Right atrium auricular region (tissue), 2 donors: Measurements from ENCODE around the gene KIF16B. TPM values are rescaled to one million over a fixed set of nuclear protein-coding genes. Genes with fewer than 3 reads are reported as not detected.
A peak's percentile ranks its signal among the peaks of the same experiment; 100 is the strongest.

Experiments
- DNase-seq: peaks from one replicate; pipeline ENCODE4 v3.0.0-alpha.2; 2019; ENCODE audit warnings: low spot score
- H3K27ac ChIP-seq, 2 donors: fragments of 200-600 bp; sonication (generic); 1 replicate in 1 of 2; 2 replicates in 1 of 2; pipeline ENCODE4 v1.5.1; 2016 to 2019
- H3K27me3 ChIP-seq, 2 donors: fragments of 200-600 bp; sonication (generic); one replicate each; pipeline versions ENCODE4 v1.5.1 to v1.6.0; 2017 to 2019
- H3K36me3 ChIP-seq: fragments of 200-600 bp; sonication (generic); one replicate; pipeline ENCODE4 v1.5.1; 2016
- H3K4me1 ChIP-seq, 2 donors: fragments of 200-600 bp; sonication (generic); one replicate each; pipeline versions ENCODE4 v1.5.1 to v1.6.0; 2017 to 2019
- H3K4me3 ChIP-seq, 2 donors: fragments of 200-600 bp; sonication (generic); 1 replicate in 1 of 2; 2 replicates in 1 of 2; pipeline ENCODE4 v1.5.1; 2017 to 2019; ENCODE audit warnings: mild to moderate bottlenecking in 1 of 2, moderate library complexity in 1 of 2
- H3K9me3 ChIP-seq, 2 donors: fragments of 200-600 bp; sonication (generic); one replicate each; pipeline ENCODE4 v1.5.1; 2019
- CTCF ChIP-seq, 2 donors: fragments of 200-600 bp; sonication (generic); IDR thresholded peaks; one replicate each; pipeline ENCODE4 v1.5.1; 2019; ENCODE audit warnings: antibody characterized with exemption in 2 of 2
- total RNA-seq, 2 donors: library from RNA; depleted of rRNA; stranded (reverse); fragments of >200 nt; gene quantifications; one replicate each; pipeline ENCODE4 v1.1.0, GENCODE V29; 2016

Gene KIF16B
- total RNA-seq, 2 donors from 2014 or later, result 11.2 to 23.0 TPM

DNA sequence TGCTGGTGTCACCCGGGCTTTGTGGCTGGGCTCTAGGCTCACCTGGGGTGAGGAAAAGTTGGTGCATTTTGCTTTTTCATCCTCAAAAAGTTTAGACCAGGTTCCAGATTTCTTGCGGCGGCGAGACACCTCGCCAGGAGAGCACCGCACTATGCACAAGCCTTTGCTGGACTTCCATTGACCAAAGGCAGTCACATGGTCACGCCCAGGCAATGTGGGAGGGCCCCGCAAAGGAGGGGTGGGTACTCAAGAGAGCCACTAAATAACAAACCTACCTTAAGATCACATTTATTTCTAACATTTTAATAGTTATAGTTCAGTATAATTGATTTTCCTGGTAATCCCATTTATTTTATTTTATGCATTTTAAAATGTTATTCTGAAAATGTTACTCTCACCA lies 3.0 kb upstream of the KIF16B start:
- Histone ChIP-seq H3K27me3 (no peaks in the 10 kb centered on the region), H3K9me3 (no peaks in the 10 kb centered on the region), H3K4me1 (peaks cover 0 to 35% of the 10 kb centered on the region in 2 donors), H3K36me3 (no peaks in the 10 kb centered on the region), H3K27ac (no peak overlapping the region), H3K4me3 (no peak overlapping the region)
- no peak for TF ChIP-seq CTCF (IDR thresholded peaks at IDR 0.05)
- DNase-seq, result no peak

DNA sequence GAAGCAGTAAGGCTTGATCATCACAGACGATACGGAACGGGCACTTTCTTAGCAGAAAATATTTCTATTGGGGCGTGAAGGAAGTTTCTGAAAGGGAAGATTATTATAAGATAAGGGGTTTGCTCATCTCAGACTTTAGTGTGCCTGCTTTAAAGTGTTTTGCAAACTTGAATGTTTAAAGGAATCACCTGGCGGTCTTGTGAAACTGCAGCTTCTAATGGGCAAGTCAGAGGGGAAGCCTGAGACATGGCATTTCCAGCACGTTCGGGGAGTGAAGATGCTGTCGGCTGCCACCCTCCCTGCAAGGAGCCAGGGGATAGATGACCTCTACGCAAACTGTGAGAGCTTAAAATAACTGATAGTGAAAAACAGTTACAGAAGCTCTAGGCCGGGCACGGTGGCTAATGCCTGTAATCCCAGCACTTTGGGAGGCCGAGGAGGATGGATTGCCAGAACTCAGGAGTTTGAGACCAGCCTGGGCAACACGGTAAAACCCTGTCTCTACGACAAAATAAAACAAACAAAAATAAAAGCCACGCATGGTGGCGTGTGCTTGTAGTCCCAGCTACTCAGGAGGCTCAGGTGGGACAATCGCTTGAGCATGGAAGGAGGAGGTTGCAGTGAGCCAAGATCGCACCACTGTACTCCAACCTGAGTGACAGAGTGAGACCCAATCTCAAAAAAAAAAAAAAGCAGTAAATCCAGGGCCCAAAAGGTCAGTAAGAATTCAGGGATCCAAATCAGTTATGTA lies 2.3 kb upstream of the KIF16B start:
- no peak for DNase-seq
- H3K36me3 ChIP-seq, result no peaks in the 10 kb centered on the region
- TF ChIP-seq CTCF (IDR thresholded peaks at IDR 0.05), result no peak
- H3K4me3 ChIP-seq, result peak overlapping the region; percentile 42 to 57
- H3K4me1 ChIP-seq, result peaks cover 0 to 31% of the 10 kb centered on the region in 2 donors
- H3K27ac ChIP-seq, result peak overlapping the region; percentile 69 to 82
- H3K27me3 ChIP-seq, result no peaks in the 10 kb centered on the region
- no peaks in the 10 kb centered on the region for H3K9me3 ChIP-seq

DNA sequence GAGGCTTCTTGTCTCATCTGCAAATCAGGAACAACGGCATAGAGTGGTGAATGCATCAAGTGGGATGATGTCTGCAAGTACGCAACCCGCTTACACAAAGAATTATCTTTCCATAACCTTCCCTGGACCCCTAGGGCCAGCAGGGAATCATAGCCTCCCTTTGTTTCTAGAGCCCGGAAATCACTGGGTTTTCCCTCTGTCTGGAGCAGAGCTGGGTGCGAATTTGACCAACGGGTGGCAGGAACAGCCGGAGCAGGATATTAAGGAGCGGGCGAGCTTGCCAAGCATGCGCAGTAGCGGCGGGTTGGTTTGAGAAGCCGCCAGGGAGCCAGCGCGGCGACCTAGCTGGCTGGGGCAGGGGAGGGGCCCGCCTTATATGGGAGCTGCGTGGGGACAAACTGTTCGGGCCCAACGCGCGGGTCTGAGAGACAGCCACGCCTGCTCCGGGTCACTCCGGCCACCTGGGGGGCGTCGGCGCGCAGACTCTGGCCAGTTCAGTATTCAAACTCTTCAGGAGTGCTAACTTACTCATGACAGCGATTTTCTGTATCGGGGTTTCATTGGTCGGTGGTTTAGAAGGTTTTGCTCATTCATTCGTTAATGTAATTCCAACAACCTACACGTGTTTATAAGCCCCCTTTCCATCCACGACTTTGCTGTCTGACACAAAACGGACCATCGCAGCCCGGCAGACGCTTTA lies 1.6 kb upstream of the KIF16B start:
- Histone ChIP-seq H3K4me1 (peaks cover 0 to 27% of the 10 kb centered on the region in 2 donors), H3K9me3 (no peaks in the 10 kb centered on the region), H3K4me3 (peak overlapping the region; percentile 42 to 57), H3K36me3 (no peaks in the 10 kb centered on the region), H3K27me3 (no peaks in the 10 kb centered on the region), H3K27ac (peak overlapping the region; percentile 69 to 82)
- peak; percentile 90 for DNase-seq
- peak in 1 of 2 donors; percentile 25 for TF ChIP-seq CTCF (IDR thresholded peaks at IDR 0.05)

DNA sequence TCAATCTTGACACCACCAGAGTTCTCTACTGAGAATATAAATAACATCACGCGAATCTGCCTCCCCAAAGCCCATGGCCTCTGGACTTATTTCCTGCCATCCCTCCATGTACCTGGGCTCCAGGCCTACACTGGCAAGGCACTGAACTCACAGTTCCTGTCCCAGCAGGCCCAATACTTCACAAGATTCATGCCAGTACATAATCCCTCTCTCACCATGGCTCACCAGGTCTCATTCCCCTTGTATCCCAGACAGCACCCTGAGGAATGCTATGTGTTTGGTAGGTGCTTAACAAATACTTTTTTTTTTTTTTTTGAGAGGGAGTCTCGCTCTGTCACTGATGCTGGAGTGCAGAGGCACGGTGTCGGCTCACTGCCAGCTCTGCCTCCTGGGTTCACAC lies 1.9 kb downstream of the KIF16B start:
- Histone ChIP-seq H3K4me3 (no peak overlapping the region), H3K9me3 (no peaks in the 10 kb centered on the region), H3K4me1 (peaks cover 0 to 27% of the 10 kb centered on the region in 2 donors), H3K27ac (no peak overlapping the region), H3K27me3 (no peaks in the 10 kb centered on the region), H3K36me3 (no peaks in the 10 kb centered on the region)
- no peak for DNase-seq
- no peak for TF ChIP-seq CTCF (IDR thresholded peaks at IDR 0.05)

- no peak overlapping the region for H3K27ac ChIP-seq
- DNase-seq, result no peak
- H3K27me3 ChIP-seq, result no peaks in the 10 kb centered on the region
- H3K9me3 ChIP-seq, result no peaks in the 10 kb centered on the region
- H3K4me1 ChIP-seq, result peaks cover 0 to 17% of the 10 kb centered on the region in 2 donors
- no peaks in the 10 kb centered on the region for H3K36me3 ChIP-seq
- no peak overlapping the region for H3K4me3 ChIP-seq
- no peak for TF ChIP-seq CTCF (IDR thresholded peaks at IDR 0.05)
Observed at GRCh38 chr20:16569246-16570153, 3.7 kb downstream of the KIF16B start.
